Neutrophil (primary cell): ENCODE data around the gene TFAP2C.

Source experiments
- H3K27ac ChIP-seq: fragments of 200-600 bp; sonication (generic); 2 replicates; pipeline ENCODE4 v1.5.1; 2016; ENCODE audit warnings: mild to moderate bottlenecking, moderate library complexity
- H3K27me3 ChIP-seq: fragments of 200-600 bp; sonication (generic); 2 replicates; pipeline ENCODE4 v1.6.0; 2016; ENCODE audit warnings: mild to moderate bottlenecking
- H3K36me3 ChIP-seq: fragments of 200-600 bp; sonication (generic); 2 replicates; pipeline ENCODE4 v1.5.1; 2017
- H3K4me1 ChIP-seq, 2 experiments: fragments of 200-600 bp in 1 of 2; sonication (generic) in 1 of 2; 1 replicate in 1 of 2; 2 replicates in 1 of 2; pipeline versions ENCODE4 v1.5.1 to v1.6.1; 2013 to 2016; ENCODE audit warnings: low read depth in 1 of 2, low read length in 1 of 2, mild to moderate bottlenecking in 1 of 2, moderate library complexity in 1 of 2; ENCODE audit not compliant: control insufficient read depth in 1 of 2, insufficient read depth in 1 of 2
- H3K4me3 ChIP-seq, 2 experiments: fragments of 200-600 bp in 1 of 2; sonication (generic) in 1 of 2; 1 replicate in 1 of 2; 2 replicates in 1 of 2; pipeline ENCODE4 v1.5.1; 2013 to 2016; ENCODE audit warnings: low read depth in 1 of 2, low read length in 1 of 2, mild to moderate bottlenecking in 1 of 2, moderate library complexity in 1 of 2
- H3K9me3 ChIP-seq: fragments of 200-600 bp; sonication (generic); 2 replicates; pipeline ENCODE4 v1.5.1; 2016
- CTCF ChIP-seq: fragments of 200-600 bp; sonication (generic); IDR thresholded peaks from 2 replicates; pipeline ENCODE4 v1.5.1; 2016; ENCODE audit warnings: antibody characterized with exemption

Gene TFAP2C

GRCh38 chr20:56592817-56593216 is 36.3 kb upstream of the TFAP2C start:
- H3K36me3 ChIP-seq: no peaks in the 10 kb centered on the region
- TF ChIP-seq CTCF: no peak
- no peaks in the 10 kb centered on the region for H3K9me3 ChIP-seq
- H3K27me3 ChIP-seq: peaks cover 2% of the 10 kb centered on the region
- no peak overlapping the region for H3K27ac ChIP-seq
- no peaks in the 10 kb centered on the region for H3K4me1 ChIP-seq
- no peak overlapping the region for H3K4me3 ChIP-seq

- no peak for TF ChIP-seq CTCF
- no peak overlapping the region for H3K27ac ChIP-seq
- no peaks in the 10 kb centered on the region for H3K9me3 ChIP-seq
Observed at GRCh38 chr20:56595746-56596475, 33.2 kb upstream of the TFAP2C start.

GRCh38 chr20:56601166-56601565 is 27.9 kb upstream of the TFAP2C start:
- H3K27ac ChIP-seq: no peak overlapping the region
- no peak for TF ChIP-seq CTCF
- H3K4me1 ChIP-seq: no peaks in the 10 kb centered on the region
- no peaks in the 10 kb centered on the region for H3K9me3 ChIP-seq
- H3K36me3 ChIP-seq: no peaks in the 10 kb centered on the region
- peaks cover 5% of the 10 kb centered on the region for H3K27me3 ChIP-seq
- no peak overlapping the region for H3K4me3 ChIP-seq

More at GRCh38 chr20:56595746-56596475, 33.2 kb upstream of the TFAP2C start:
- Histone ChIP-seq H3K36me3 (no peaks in the 10 kb centered on the region), H3K4me1 (no peaks in the 10 kb centered on the region), H3K27me3 (peaks cover 5% of the 10 kb centered on the region), H3K4me3 (no peak overlapping the region)

GRCh38 chr20:56604673-56605072 is 24.4 kb upstream of the TFAP2C start:
- TF ChIP-seq CTCF: no peak
- Histone ChIP-seq H3K36me3 (no peaks in the 10 kb centered on the region), H3K4me3 (no peak overlapping the region), H3K9me3 (no peaks in the 10 kb centered on the region), H3K4me1 (no peaks in the 10 kb centered on the region), H3K27me3 (peaks cover 5% of the 10 kb centered on the region), H3K27ac (no peak overlapping the region)

- peaks cover 3% of the 10 kb centered on the region for H3K27me3 ChIP-seq
- H3K4me3 ChIP-seq: no peak overlapping the region
- H3K27ac ChIP-seq: no peak overlapping the region
- no peaks in the 10 kb centered on the region for H3K36me3 ChIP-seq
- H3K4me1 ChIP-seq: no peaks in the 10 kb centered on the region
- TF ChIP-seq CTCF: no peak
- H3K9me3 ChIP-seq: no peaks in the 10 kb centered on the region
Observed at GRCh38 chr20:56605261-56605996, 23.7 kb upstream of the TFAP2C start.
